ENCODE measurements around the gene ZNF770. TPM values are rescaled to one million over a fixed set of nuclear protein-coding genes. Genes with fewer than 3 reads are reported as not detected.

The ZNF770 gene
- total and polyA plus RNA-seq, 2 of the 4 experiments (the other 2 are of a cell fraction), result 9.4 to 26.5 TPM

GRCh38 chr15:34999906-35000305 is 11.8 kb upstream of the ZNF770 start:
- H2BK120ac ChIP-seq (ENCODE audit: low read depth, low read length), result 0 out of 2 replicates have a peak overlapping the region, but pooled peaks have one; percentile 15
- no peaks in the 10 kb centered on the region; the same call in none of the 2 replicates for H3K27me3 ChIP-seq (ENCODE audit: control insufficient read depth, insufficient read depth, low read length)
- no peak overlapping the region for H3K18ac ChIP-seq (ENCODE audit: low read depth, low read length)
- no peak overlapping the region for H3K14ac ChIP-seq (replicated peaks; ENCODE audit: low read depth, low read length)
- no peak for DNase-seq
- no peaks in the 10 kb centered on the region for H4K20me1 ChIP-seq (ENCODE audit: insufficient read depth, low read length)
- H3K36me3 ChIP-seq (ENCODE audit: control insufficient read depth, insufficient read depth, low read length), result no peaks in the 10 kb centered on the region
- no peak overlapping the region for H4K5ac ChIP-seq (ENCODE audit: low read depth, low read length)
- no peaks in the 10 kb centered on the region for H3K9me1 ChIP-seq (ENCODE audit: insufficient read depth, low read length)
- WGBS, 2 experiments (ENCODE audit: extremely low coverage in 2 of 2, insufficient read length in 1 of 2), result no CpG with 5 or more reads among the region's 7 CpGs
- no TSS peak for BruUV-seq (replicated peaks)
- no peak for ATAC-seq (ENCODE audit: low read depth)
- H3K9ac ChIP-seq (ENCODE audit: low read depth, low read length), result no peak overlapping the region
- H4K91ac ChIP-seq (ENCODE audit: insufficient read depth, low read depth, low read length), result no peak overlapping the region
- H2AK9ac ChIP-seq (replicated peaks; ENCODE audit: low read depth, low read length, poor library complexity), result no peak overlapping the region
- H3K56ac ChIP-seq (ENCODE audit: extremely low read depth, insufficient read depth, low read length), result no peak overlapping the region
- no peak for TF ChIP-seq RCOR1 (IDR thresholded peaks at IDR 0.05; ENCODE audit: insufficient replicate concordance, low read length)
- no peak for TF ChIP-seq CTCF (conservative IDR thresholded peaks at IDR 0.05; ENCODE audit: low read depth, low read length)
- no peak for TF ChIP-seq MAFK (IDR thresholded peaks at IDR 0.05; ENCODE audit: low read depth, low read length)
- no peak for TF ChIP-seq POLR2A (IDR thresholded peaks at IDR 0.05; ENCODE audit: low read depth, low read length)
- TF ChIP-seq RAD21 (IDR thresholded peaks at IDR 0.05; ENCODE audit: low read length), result no peak
- TF ChIP-seq CHD1 (IDR thresholded peaks at IDR 0.05; ENCODE audit: low read depth, low read length), result no peak
- TF ChIP-seq NFE2L2 (IDR thresholded peaks at IDR 0.05; ENCODE audit: low read depth, low read length), result no peak
- TF ChIP-seq MXI1 (IDR thresholded peaks at IDR 0.05; ENCODE audit: borderline replicate concordance, low read depth, low read length), result no peak
- no peak for TF ChIP-seq RFX5 (IDR thresholded peaks at IDR 0.05; ENCODE audit: low read depth, low read length)
- no peak for TF ChIP-seq FOS (IDR thresholded peaks at IDR 0.05; ENCODE audit: low read depth, low read length)
- no peak for TF ChIP-seq USF2 (IDR thresholded peaks at IDR 0.05; ENCODE audit: low read depth, low read length)
- no peak for TF ChIP-seq SMC3 (IDR thresholded peaks at IDR 0.05; ENCODE audit: low read depth, low read length)
- no peak for TF ChIP-seq MAZ (IDR thresholded peaks at IDR 0.05; ENCODE audit: borderline replicate concordance, low read depth, low read length)
- no peak for TF ChIP-seq CEBPB (IDR thresholded peaks at IDR 0.05; ENCODE audit: low read depth, low read length)
- no peak overlapping the region for H3K27ac ChIP-seq (ENCODE audit: insufficient read depth, low read length)
- no peak overlapping the region for H3K23ac ChIP-seq (ENCODE audit: low read depth, low read length)
- H4K8ac ChIP-seq (ENCODE audit: low read depth in 2 of 2, low read length in 2 of 2), result no peak overlapping the region
- intact Hi-C loops (cut with micrococcal nuclease), result no loop called here
- H3K9me3 ChIP-seq (ENCODE audit: control insufficient read depth, insufficient read depth, low read length), result no peaks in the 10 kb centered on the region
- no peaks in the 10 kb centered on the region for H3K79me1 ChIP-seq (ENCODE audit: low read depth in 1 of 2, low read length in 2 of 2)
- ChIA-PET POLR2A (ENCODE audit: unreplicated experiment) (interaction anchor here (2.2 kb wide), 1 partner anchor 12 kb away, joined by 11 read pairs; the partner anchor contains the start of gene ZNF770), CTCF (interaction anchor here (1.3 kb wide), 1 partner anchor 14 kb away, joined by 4 read pairs; no protein-coding TSS in a partner anchor)
- H2BK20ac ChIP-seq (ENCODE audit: low read depth, low read length), result no peak overlapping the region
- no peak overlapping the region for H2BK15ac ChIP-seq (ENCODE audit: low read depth, low read length)
- H2AFZ ChIP-seq (replicated peaks; ENCODE audit: low read length, poor library complexity), result no peak overlapping the region
- in situ Hi-C loops (cut with MboI; ENCODE audit: low sequenced_read_pairs), result no loop called here
- H2AK5ac ChIP-seq (ENCODE audit: low read depth, low read length), result no peak overlapping the region
- H2BK5ac ChIP-seq (ENCODE audit: low read depth, low read length, poor library complexity, severe bottlenecking), result no peak overlapping the region
- dilution Hi-C loops (cut with HindIII; ENCODE audit: low sequenced_read_pairs, unreplicated experiment), result no loop called here
- no peak overlapping the region for H3K4ac ChIP-seq (ENCODE audit: low read depth, low read length)
- peaks cover 2% of the 10 kb centered on the region; the same call in 1 of the 2 replicates for H3K4me1 ChIP-seq (ENCODE audit: control insufficient read depth, insufficient read depth, low read length)
- H3K4me3 ChIP-seq (ENCODE audit: insufficient read depth, low read depth, low read length), result no peak overlapping the region
- no peak overlapping the region for H3K4me2 ChIP-seq (ENCODE audit: low read depth, low read length)
